ENCODE measurements around the gene NEAT1.
"Not testable (repeated sequence)": the region's sequence is repeated elsewhere in the genome, so short reads cannot be mapped to it uniquely, and the experiment has no call there.

NEAT1 gene

GRCh38 chr11:65456418-65456817 lies 33.8 kb downstream of the NEAT1 start:
- no peak for DNase-seq

DNA sequence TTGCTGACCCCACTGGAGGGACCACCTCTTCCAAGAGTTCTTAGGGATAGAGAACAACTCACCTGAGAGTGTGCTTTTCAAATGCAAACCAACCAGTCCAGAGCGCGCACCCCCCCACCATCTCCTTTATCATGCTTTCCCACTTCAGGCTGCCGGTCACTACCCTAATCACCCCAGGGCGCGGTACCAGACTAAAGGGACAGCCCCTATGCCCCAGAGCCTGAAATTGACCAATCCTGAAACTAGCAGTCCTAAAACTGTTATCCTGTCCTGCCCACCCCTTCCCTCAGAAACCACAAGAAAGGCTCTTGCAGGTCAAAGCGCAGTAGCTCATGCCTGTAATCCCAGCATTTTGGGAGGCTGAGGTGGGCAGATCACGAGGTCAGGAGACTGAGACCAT lies 37.0 kb downstream of the NEAT1 start:
- no peak for DNase-seq

- DNase-seq, result not testable (repeated sequence)
Measured at GRCh38 chr11:65465471-65465870, 42.9 kb downstream of the NEAT1 start.

- not testable (repeated sequence) for DNase-seq
Measured at GRCh38 chr11:65467306-65467705, 44.7 kb downstream of the NEAT1 start.

GRCh38 chr11:65468874-65469333 lies 46.3 kb downstream of the NEAT1 start:
- DNase-seq, result peak; percentile 45 to 51

GRCh38 chr11:65470433-65471049 lies 47.9 kb downstream of the NEAT1 start:
- no peak for DNase-seq

GRCh38 chr11:65471447-65471891 lies 48.9 kb downstream of the NEAT1 start:
- DNase-seq, result no peak

GRCh38 chr11:65472588-65473277 lies 50.1 kb downstream of the NEAT1 start:
- not testable (repeated sequence) for DNase-seq

GRCh38 chr11:65473278-65473860 lies 50.8 kb downstream of the NEAT1 start:
- no peak for DNase-seq

GRCh38 chr11:65474864-65475263 lies 52.3 kb downstream of the NEAT1 start:
- no peak for DNase-seq

DNA sequence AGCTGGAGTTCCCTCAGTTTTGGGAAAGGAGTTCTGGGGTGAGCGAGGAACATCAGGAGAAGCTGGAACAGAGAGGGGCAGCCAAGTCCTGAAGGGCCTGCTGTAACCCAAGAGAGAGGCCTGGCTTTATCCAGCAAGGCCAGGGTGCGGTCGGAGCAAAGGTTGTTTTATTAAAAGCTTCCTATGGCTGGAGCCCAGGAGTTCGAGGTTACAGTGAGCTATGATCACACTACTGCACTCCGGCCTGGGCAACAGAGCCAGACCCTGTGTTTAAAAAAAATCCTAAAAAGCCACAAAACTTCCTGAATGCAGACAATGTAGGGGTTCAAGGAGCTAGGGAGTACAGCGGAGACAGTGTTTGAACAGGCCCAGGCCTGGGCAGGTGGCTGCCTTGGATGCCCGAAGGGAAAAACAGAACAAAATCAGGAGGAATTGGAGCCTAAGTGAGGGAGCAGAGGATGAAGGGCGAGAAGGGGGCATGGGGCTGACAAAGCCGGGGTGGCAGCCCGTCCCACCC lies 54.1 kb downstream of the NEAT1 start:
- no peak for DNase-seq

DNA sequence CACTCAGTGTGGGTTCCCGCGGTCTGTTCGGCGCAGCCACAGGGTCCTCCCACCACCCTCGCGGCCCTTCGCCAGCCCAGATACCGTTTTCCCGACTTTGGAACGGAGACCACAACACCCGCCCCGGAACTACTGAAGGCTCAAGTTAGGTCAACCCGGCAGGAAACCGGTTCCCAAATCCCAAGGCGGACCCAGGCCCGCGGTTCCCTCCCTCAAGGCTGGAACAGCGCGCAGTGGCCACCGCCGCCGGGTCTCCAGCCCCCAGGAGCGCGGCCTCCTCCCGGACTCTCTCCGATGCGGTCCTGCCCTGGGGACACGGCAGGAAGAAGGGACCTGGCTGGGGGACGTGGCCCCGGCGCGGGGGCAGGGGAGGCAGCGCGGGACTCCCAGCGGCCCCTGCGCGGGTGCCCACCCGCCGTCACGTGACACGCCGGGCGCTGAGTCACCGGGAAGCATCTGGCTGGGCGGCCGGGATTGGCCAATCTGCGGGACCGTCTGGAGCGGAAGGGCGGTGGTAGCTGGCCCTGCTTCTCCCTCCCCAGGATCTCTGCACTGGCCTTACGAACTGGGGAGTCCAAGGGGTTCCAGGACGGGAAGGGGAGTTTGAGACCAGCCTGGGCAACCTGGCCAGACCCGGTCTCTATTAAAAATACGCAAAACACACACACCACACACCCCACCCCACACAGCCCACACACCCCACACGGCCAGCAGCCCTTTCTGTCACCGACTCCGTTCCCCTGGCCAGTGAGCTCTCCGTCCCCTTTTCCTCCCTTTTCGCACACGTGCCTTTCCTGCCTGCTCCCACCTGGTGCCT lies 54.8 kb downstream of the NEAT1 start:
- DNase-seq, result peak; percentile 86

DNA sequence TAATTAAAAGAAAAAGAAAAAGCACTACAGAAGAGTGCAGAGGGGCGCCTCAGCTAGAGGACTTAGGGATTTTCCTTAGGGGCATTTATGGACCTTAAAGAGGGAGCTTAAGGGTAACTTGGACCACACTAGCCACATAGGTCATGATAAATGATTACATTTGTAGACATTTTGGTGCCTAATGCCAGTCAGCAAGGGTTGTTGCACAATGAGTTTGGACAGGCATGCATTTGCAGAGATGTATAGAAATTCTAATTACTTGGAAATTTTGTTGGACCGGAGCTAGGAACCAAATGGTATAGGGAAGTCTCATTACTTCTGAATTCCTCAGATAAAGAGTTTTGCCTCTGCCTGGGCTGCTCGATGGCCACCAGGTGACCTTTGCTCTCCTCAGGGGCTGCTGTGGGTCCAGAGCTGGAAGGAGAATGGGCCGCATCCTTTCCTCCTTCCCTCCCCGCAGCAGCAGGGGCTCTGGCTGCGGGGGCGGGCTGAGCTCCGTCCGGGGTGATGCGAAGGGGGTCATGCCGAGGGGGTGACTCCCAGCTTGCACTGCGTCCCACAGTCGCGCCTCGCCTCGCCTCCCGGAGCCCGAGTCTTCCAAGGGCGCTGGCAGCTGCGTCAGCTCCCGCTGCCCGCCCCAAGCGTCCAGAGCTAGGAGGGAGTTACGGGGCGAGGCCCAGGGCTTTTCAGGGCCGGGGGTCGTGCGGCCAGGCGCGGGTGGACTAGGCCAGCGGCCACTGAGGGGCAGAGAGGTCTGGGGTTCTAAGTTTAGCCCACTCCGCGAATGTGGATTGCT lies 56.0 kb downstream of the NEAT1 start:
- no peak for DNase-seq

DNA sequence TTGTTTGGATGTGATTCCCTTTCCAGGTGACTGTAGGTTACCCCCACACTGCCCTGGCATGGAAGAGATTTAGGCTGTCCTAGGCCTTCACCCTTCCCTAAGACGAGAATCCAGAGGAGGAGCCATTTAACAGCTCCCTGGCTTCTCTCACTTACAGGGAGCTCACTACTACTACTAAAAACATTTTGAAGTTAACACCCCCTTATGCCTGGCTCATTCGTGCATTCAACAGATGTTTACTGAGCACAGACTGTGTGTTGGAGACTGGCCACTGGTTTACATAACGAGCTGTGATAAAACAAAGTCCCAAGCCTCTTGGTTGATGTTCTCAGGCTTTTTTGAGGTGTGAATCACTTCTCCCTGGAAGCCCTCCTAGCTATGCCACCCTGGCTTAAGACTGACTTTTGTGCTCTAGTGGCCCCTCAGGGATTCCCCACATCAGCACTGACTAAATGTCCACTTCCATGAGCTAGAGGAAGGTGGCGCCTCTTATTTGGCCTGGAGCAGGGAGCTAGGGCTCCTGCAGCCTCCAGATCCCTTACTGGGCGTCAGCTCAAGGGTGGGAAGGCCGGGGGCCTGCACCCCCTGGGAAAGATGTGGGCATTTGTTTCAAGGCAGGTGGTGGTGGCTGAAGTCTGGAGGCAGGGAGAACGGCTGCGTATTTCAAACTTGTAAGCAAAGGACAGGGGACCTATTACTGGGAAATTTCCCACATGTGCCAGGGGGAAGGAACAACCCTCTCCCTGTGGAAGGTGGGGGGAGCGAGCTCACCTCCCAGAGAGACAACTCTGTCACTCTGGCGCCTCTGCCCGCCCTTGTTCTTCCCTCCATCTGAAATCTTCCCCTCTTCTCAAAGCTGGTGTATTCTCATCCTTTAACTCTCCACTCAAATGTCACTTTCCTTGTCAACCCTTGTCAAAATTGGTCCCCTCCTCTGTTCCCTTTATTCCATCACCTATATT lies 56.9 kb downstream of the NEAT1 start:
- DNase-seq, result no peak

DNA sequence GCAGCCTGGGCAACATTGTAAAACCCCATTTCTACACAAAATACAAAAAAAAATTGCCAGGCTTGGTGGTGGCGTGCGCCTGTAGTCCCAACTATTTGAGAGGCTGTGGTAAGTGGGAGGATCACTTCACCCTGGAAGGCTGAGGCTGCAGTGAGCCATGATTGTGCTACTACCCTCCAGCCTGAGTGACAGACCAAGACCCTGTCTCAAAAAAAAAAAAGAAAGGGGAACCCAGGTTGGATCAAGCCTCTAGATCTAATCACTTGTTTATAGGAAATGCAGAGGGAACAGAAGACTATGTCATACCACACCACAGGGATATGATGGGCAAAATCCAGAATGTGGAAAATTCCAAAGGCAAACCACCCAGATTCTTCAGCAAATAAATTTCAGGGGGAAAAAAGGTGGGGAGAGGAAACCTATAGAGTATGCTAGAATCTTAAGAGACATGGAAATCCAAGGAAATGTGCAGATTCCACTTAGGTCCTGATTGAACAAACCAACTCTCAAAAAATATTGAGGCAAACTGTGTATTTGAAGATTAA lies 59.8 kb downstream of the NEAT1 start:
- DNase-seq, result no peak

- DNase-seq, result no peak
Measured at GRCh38 chr11:65485920-65486219, 63.3 kb downstream of the NEAT1 start.

- DNase-seq, result no peak
Measured at GRCh38 chr11:65486570-65487466, 64.2 kb downstream of the NEAT1 start.

- no peak for DNase-seq
Measured at GRCh38 chr11:65487467-65488272, 65.1 kb downstream of the NEAT1 start.

Measured in activated CD4-positive, alpha-beta T cell treated with anti-CD3 and anti-CD28 coated beads, Interleukin-2, amount 50 U/mL, for 4 hours (primary cell).